ENCODE results near the gene TRAF3IP1. TPM values are rescaled to one million over a fixed set of nuclear protein-coding genes. Genes with fewer than 3 reads are reported as not detected.

TRAF3IP1 gene
- total and polyA plus RNA-seq, 2 of the 13 experiments (the other 11 are each of a cell fraction or from before 2014, with no cell fraction given), result 4.1 to 12.9 TPM

DNA sequence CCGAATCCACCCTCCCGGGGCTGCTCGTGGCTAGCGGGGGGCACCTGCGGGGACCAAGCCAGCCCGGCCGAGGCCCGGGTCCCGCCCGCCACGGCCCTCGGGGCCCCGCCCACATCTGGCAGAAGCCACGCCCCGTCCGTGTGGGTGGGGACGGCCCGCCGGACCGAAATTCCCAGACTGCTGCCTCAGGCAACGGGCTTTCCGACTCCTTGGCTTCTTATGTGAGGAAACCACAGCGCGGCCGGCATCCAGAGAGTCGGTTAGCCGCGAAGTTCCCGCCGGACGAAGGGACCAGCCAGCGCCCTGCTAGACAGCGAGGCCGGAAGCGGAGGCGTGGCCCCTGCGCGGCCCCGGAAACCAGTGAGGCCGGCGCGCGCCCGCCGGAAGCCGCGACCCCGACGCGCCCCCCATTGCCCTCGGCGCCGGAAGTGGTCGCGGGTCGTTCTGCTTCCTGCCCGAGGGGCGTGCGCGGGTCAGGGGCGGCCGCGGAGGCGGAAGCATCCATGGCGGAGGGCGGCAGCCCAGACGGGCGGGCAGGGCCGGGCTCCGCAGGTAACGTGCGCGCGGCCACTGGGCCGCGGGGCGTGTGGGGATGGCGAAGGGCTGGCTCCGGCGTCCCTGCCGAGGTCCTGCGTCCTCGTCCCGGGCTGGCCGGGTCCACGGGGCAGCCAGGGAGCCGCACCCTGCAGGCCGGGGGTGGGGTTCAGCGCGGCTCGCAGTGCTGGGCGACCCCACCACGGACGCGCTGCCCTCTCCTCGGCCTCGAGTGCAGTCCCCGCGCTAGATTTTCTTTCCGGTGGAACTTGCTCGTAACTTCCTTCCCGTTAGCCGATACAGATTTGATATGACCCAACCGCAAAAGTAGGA lies 106.5 kb downstream of the TRAF3IP1 start, which contains the start of gene ASB1 (continued):
- TF ChIP-seq, protein P1, sequence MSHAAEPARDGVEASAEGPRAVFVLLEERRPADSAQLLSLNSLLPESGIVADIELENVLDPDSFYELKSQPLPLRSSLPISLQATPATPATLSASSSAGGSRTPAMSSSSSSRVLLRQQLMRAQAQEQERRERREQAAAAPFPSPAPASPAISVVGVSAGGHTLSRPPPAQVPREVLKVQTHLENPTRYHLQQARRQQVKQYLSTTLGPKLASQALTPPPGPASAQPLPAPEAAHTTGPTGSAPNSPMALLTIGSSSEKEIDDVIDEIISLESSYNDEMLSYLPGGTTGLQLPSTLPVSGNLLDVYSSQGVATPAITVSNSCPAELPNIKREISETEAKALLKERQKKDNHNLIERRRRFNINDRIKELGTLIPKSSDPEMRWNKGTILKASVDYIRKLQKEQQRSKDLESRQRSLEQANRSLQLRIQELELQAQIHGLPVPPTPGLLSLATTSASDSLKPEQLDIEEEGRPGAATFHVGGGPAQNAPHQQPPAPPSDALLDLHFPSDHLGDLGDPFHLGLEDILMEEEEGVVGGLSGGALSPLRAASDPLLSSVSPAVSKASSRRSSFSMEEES (CRISPR knock-in tag; IDR thresholded peaks at IDR 0.05), result peak; percentile 8; the same call in 1 of the 2 replicates
- TF ChIP-seq ZNF614 (CRISPR knock-in tag; IDR thresholded peaks at IDR 0.05; ENCODE audit: borderline replicate concordance) (no peak; the same call in 1 of the 2 replicates), KLF11 (CRISPR knock-in tag; IDR thresholded peaks at IDR 0.05) (no peak), ZNF510 (CRISPR knock-in tag; IDR thresholded peaks at IDR 0.05; ENCODE audit: low read depth) (no peak; the same call in 1 of the 2 replicates), MAFF (IDR thresholded peaks at IDR 0.05; ENCODE audit: low read depth, low read length) (no peak), EP300 (IDR thresholded peaks at IDR 0.05; ENCODE audit: low read depth in 2 of 2, low read length in 2 of 2) (no peak; a peak in 1 of 4 replicates), EP300 (CRISPR knock-in tag; IDR thresholded peaks at IDR 0.05; ENCODE audit: borderline replicate concordance) (no peak; the same call in 1 of the 2 replicates), HES4 (CRISPR knock-in tag; IDR thresholded peaks at IDR 0.05; ENCODE audit: borderline replicate concordance) (peak; percentile 3; the same call in 1 of the 2 replicates), HMG20B (CRISPR knock-in tag; conservative IDR thresholded peaks at IDR 0.05) (no peak), ZFP36L2 (CRISPR knock-in tag; IDR thresholded peaks at IDR 0.05) (0 out of 2 replicates have a peak, but pooled peaks have one; percentile 17)
- TF ChIP-seq, protein P2, sequence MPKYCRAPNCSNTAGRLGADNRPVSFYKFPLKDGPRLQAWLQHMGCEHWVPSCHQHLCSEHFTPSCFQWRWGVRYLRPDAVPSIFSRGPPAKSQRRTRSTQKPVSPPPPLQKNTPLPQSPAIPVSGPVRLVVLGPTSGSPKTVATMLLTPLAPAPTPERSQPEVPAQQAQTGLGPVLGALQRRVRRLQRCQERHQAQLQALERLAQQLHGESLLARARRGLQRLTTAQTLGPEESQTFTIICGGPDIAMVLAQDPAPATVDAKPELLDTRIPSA (CRISPR knock-in tag; IDR thresholded peaks at IDR 0.05; ENCODE audit: borderline replicate concordance), result peak; percentile 31; the same call in 1 of the 2 replicates
- TF ChIP-seq, protein P3, sequence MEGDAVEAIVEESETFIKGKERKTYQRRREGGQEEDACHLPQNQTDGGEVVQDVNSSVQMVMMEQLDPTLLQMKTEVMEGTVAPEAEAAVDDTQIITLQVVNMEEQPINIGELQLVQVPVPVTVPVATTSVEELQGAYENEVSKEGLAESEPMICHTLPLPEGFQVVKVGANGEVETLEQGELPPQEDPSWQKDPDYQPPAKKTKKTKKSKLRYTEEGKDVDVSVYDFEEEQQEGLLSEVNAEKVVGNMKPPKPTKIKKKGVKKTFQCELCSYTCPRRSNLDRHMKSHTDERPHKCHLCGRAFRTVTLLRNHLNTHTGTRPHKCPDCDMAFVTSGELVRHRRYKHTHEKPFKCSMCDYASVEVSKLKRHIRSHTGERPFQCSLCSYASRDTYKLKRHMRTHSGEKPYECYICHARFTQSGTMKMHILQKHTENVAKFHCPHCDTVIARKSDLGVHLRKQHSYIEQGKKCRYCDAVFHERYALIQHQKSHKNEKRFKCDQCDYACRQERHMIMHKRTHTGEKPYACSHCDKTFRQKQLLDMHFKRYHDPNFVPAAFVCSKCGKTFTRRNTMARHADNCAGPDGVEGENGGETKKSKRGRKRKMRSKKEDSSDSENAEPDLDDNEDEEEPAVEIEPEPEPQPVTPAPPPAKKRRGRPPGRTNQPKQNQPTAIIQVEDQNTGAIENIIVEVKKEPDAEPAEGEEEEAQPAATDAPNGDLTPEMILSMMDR (CRISPR knock-in tag; IDR thresholded peaks at IDR 0.05), result no peak; the same call in 1 of the 2 replicates
- TF ChIP-seq, protein P4, sequence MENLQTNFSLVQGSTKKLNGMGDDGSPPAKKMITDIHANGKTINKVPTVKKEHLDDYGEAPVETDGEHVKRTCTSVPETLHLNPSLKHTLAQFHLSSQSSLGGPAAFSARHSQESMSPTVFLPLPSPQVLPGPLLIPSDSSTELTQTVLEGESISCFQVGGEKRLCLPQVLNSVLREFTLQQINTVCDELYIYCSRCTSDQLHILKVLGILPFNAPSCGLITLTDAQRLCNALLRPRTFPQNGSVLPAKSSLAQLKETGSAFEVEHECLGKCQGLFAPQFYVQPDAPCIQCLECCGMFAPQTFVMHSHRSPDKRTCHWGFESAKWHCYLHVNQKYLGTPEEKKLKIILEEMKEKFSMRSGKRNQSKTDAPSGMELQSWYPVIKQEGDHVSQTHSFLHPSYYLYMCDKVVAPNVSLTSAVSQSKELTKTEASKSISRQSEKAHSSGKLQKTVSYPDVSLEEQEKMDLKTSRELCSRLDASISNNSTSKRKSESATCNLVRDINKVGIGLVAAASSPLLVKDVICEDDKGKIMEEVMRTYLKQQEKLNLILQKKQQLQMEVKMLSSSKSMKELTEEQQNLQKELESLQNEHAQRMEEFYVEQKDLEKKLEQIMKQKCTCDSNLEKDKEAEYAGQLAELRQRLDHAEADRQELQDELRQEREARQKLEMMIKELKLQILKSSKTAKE (CRISPR knock-in tag; IDR thresholded peaks at IDR 0.05; ENCODE audit: borderline replicate concordance), result 0 out of 2 replicates have a peak, but pooled peaks have one; percentile 11
- TF ChIP-seq, protein P5, sequence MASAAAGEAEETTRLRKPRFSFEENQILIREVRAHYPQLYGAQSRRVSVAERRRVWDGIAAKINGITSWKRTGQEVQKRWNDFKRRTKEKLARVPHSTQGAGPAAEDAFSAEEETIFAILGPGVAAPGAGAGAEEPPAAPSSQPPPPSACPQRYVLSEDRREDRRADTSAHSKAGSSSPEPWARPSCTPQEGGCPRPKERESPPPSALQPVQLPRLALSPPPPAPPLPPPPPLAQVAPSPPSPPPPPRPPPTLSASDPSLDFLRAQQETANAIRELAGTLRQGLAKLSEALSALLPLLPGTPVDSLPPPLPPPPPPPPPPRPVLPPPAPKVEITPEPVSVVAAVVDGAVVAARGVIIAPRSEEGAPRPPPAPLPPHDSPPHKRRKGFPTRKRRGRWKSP (CRISPR knock-in tag; IDR thresholded peaks at IDR 0.05), result 0 out of 2 replicates have a peak, but pooled peaks have one; percentile 42
- TF ChIP-seq, protein P6, sequence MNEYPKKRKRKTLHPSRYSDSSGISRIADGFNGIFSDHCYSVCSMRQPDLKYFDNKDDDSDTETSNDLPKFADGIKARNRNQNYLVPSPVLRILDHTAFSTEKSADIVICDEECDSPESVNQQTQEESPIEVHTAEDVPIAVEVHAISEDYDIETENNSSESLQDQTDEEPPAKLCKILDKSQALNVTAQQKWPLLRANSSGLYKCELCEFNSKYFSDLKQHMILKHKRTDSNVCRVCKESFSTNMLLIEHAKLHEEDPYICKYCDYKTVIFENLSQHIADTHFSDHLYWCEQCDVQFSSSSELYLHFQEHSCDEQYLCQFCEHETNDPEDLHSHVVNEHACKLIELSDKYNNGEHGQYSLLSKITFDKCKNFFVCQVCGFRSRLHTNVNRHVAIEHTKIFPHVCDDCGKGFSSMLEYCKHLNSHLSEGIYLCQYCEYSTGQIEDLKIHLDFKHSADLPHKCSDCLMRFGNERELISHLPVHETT (CRISPR knock-in tag; conservative IDR thresholded peaks at IDR 0.05), result peak; percentile 78; the same call in 1 of the 2 replicates
- TF ChIP-seq, protein P7, sequence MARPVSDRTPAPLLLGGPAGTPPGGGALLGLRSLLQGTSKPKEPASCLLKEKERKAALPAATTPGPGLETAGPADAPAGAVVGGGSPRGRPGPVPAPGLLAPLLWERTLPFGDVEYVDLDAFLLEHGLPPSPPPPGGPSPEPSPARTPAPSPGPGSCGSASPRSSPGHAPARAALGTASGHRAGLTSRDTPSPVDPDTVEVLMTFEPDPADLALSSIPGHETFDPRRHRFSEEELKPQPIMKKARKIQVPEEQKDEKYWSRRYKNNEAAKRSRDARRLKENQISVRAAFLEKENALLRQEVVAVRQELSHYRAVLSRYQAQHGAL (CRISPR knock-in tag; IDR thresholded peaks at IDR 0.05; ENCODE audit: not compliant biosample characterization), result no peak
